ENCODE results near the gene TRPV3. TPM values are rescaled to one million over a fixed set of nuclear protein-coding genes. Genes with fewer than 3 reads are reported as not detected.

Gene TRPV3
- total RNA-seq, 6 experiments from 2014 or later: 0.07 to 0.66 (median 0.43) TPM; not detected in 1

- no peaks in the 10 kb centered on the region for H3K9me3 Mint-ChIP-seq
- DNase-seq: no peak
- peaks cover 8% of the 10 kb centered on the region for H3K27me3 Mint-ChIP-seq (ENCODE audit: insufficient read depth)
- H3K4me1 Mint-ChIP-seq (ENCODE audit: low read depth): peaks cover 14% of the 10 kb centered on the region
- TF ChIP-seq CTCF (IDR thresholded peaks at IDR 0.05): no peak
- H3K4me3 Mint-ChIP-seq: no peak overlapping the region
- no peaks in the 10 kb centered on the region for H3K36me3 Mint-ChIP-seq (ENCODE audit: low read depth)
- H3K27ac Mint-ChIP-seq: no peak overlapping the region
Observed at GRCh38 chr17:3556239-3556915, 1.2 kb downstream of the TRPV3 start.

GRCh38 chr17:3555189-3555796, 2.3 kb downstream of the TRPV3 start:
- no peak for TF ChIP-seq CTCF (IDR thresholded peaks at IDR 0.05)
- Mint-ChIP-seq H3K36me3 (ENCODE audit: low read depth) (no peaks in the 10 kb centered on the region), H3K9me3 (no peaks in the 10 kb centered on the region), H3K4me3 (no peak overlapping the region), H3K27me3 (ENCODE audit: insufficient read depth) (peaks cover 8% of the 10 kb centered on the region), H3K27ac (no peak overlapping the region), H3K4me1 (ENCODE audit: low read depth) (peaks cover 24% of the 10 kb centered on the region)
- DNase-seq: no peak

GRCh38 chr17:3554440-3554839, 3.2 kb downstream of the TRPV3 start:
- Mint-ChIP-seq H3K4me3 (no peak overlapping the region), H3K9me3 (peaks cover 4% of the 10 kb centered on the region; the same call in 1 of the 2 replicates), H3K27me3 (ENCODE audit: insufficient read depth) (peaks cover 8% of the 10 kb centered on the region), H3K27ac (no peak overlapping the region), H3K36me3 (ENCODE audit: low read depth) (no peaks in the 10 kb centered on the region), H3K4me1 (ENCODE audit: low read depth) (peaks cover 31% of the 10 kb centered on the region)
- no peak for DNase-seq
- no peak for TF ChIP-seq CTCF (IDR thresholded peaks at IDR 0.05)

- TF ChIP-seq CTCF (IDR thresholded peaks at IDR 0.05): no peak
- Mint-ChIP-seq H3K4me3 (no peak overlapping the region), H3K4me1 (ENCODE audit: low read depth) (peaks cover 27% of the 10 kb centered on the region), H3K36me3 (ENCODE audit: low read depth) (no peaks in the 10 kb centered on the region), H3K27ac (no peak overlapping the region), H3K27me3 (ENCODE audit: insufficient read depth) (peaks cover 8% of the 10 kb centered on the region), H3K9me3 (peaks cover 6% of the 10 kb centered on the region; the same call in 1 of the 2 replicates)
- DNase-seq: no peak
Observed at GRCh38 chr17:3553419-3554401, 3.9 kb downstream of the TRPV3 start.

GRCh38 chr17:3552916-3553315, 4.7 kb downstream of the TRPV3 start:
- Mint-ChIP-seq H3K9me3 (peaks cover 6% of the 10 kb centered on the region; the same call in 1 of the 2 replicates), H3K36me3 (ENCODE audit: low read depth) (no peaks in the 10 kb centered on the region), H3K27ac (no peak overlapping the region), H3K27me3 (ENCODE audit: insufficient read depth) (peaks cover 8% of the 10 kb centered on the region), H3K4me1 (ENCODE audit: low read depth) (peaks cover 20% of the 10 kb centered on the region), H3K4me3 (no peak overlapping the region)
- DNase-seq: no peak
- no peak for TF ChIP-seq CTCF (IDR thresholded peaks at IDR 0.05)
